ENCODE measurements around the gene SERPINA7.
"Not testable (repeated sequence)": the region's sequence is repeated elsewhere in the genome, so short reads cannot be mapped to it uniquely, and the experiment has no call there.

Gene SERPINA7, protein sequence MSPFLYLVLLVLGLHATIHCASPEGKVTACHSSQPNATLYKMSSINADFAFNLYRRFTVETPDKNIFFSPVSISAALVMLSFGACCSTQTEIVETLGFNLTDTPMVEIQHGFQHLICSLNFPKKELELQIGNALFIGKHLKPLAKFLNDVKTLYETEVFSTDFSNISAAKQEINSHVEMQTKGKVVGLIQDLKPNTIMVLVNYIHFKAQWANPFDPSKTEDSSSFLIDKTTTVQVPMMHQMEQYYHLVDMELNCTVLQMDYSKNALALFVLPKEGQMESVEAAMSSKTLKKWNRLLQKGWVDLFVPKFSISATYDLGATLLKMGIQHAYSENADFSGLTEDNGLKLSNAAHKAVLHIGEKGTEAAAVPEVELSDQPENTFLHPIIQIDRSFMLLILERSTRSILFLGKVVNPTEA

GRCh38 chrX:106038625-106039024 lies at the start of gene SERPINA7:
SERPINA7 (minus strand) TSS chrX:106038727; CDS start chrX:106037058, 1,669 bp downstream.
- no peak for DNase-seq

DNA sequence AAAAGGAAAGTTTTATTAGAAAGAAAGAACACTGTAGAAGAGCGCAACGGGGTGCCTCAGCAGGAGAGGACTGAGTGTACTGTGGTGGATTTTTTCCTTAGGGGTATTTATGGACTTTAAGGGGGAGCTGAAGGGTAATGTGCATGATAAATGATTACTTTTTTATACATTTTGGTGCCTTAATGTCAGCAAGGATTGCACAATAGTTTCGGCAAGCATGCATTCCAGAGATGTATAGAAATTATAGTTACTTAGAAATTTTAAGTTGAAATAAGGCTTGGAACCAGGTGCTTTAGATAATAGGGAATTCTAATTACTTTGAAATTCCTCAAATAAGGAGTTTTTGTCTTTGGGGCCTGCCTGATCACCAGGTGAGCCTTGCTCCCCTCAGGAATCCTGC lies 30.5 kb upstream of the SERPINA7 start:
- no peak for DNase-seq

DNA sequence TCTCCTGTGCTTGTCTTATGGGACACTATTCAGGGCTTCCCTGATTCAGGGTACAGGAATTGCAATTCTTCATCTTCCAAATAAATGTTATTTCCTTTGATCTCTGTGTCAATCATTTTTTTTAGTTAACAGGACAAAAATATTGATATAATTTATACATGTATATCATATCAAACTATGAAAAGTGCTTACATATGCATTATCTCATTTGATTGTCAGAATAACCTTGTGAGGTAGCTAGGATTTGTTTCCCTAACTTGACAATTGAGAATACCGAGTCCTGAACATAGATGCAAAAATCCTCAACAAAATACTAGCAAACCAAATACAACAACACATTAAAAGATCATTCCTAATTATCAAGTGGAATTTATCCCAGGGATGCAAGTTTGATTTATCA lies 11.5 kb upstream of the SERPINA7 start:
- DNase-seq, result no peak

DNA sequence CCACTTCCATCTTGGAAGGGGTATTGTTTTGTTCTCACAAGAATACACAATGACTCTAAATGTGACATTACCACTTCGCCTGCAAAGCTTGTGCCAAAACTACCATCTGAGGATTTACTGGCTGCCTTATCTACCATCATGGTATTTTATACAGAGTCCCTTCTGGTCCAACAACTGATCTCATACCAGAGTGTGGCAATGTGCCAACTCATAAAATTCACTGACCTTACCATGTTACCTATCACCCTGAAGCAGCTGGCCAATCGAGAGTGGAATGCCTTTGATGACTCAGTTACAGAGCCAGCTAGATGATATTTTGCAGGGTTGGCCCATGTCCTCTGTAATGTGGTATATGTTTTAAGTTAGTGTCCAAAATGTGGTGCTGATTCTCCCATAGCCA lies 3.8 kb upstream of the SERPINA7 start:
- DNase-seq, result no peak

- DNase-seq, result no peak
Measured at GRCh38 chrX:106040861-106041260, 2.3 kb upstream of the SERPINA7 start.

DNA sequence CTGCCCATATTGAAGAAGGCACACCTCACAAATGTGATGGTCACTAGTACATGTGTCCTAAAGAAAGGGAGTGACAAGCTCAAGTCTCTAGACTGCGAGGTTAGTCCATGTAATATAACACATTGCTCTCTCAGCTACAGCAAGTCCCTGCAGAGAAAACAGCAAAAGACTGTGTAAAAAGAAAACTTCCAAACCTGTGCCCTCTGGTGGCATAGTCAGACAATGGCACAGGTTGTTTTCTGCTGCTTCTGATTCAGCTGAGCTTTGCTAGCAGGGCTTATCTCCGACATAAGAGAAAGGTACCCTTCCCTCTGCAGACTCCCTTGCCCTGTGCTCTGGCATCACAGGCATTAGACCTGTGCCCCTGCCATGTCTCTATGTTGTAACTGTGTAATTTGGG lies 1.4 kb upstream of the SERPINA7 start:
- no peak for DNase-seq

GRCh38 chrX:106037835-106038473 lies 573 bp downstream of the SERPINA7 start:
- DNase-seq, result no peak

GRCh38 chrX:106036716-106037115 lies 1.8 kb downstream of the SERPINA7 start:
- no peak for DNase-seq

GRCh38 chrX:106035064-106035463 lies 3.5 kb downstream of the SERPINA7 start:
- no peak for DNase-seq

DNA sequence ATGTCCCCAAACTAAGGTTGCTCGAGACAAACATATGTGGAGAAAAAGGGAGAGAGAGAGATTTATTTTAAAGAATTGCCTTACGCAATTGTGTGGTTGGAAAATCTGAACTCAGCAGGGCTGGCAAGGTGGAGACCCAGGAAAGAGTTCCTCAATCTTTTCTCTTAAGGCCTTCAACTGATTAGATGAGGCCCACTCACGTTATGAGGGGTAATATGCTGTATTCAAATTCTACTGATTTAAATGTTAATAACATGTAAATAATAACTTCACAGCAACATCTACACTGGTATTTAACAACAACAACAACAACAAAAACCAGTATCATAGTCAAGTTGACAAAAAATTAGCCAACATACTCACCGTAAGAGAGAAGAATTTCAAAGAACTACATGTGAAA lies 14.6 kb downstream of the SERPINA7 start:
- no peak for DNase-seq

- no peak for DNase-seq
Measured at GRCh38 chrX:106022238-106022637, 16.3 kb downstream of the SERPINA7 start.

- DNase-seq, result no peak
Measured at GRCh38 chrX:106014119-106014775, 24.3 kb downstream of the SERPINA7 start.

DNA sequence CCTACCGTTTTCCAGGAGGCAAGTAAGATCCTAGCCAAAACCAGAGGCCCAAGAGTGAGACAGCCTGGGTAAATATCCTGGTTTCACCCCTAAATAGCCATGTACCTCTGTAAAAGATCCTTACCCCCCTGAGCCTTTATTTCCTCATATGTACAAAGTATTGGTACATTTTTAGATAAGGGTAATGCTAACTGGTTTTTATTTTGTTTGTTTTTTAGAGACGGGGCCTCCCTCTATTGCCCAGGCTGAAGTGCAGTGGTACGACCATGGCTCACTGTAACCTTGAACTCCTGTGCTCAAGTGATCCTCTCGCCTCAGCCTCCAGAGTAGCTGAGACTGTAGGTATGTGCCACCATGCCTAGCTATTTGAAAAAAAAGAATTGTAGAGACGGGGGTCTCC lies 29.4 kb downstream of the SERPINA7 start:
- no peak for DNase-seq

GRCh38 chrX:106007815-106008214 lies 30.7 kb downstream of the SERPINA7 start:
- DNase-seq, result no peak

DNA sequence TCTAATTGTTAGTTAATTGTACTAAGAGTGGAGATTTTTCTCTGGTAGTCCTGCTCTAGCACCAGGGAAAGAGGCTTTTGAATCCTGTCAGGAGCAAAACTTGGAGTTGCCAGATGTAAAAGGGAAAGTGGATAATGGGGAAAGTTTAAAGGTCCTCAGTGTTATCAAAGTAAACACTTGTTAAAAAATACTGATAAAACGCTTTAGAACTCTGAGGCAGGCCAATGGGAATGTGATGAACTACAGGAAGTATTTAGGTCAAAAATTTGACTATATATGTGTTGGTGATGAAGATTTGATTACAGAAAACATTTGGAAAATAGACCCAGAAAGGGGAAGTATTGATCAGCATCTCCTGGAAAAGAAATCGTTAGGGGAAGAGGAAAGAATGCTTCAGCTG lies 32.8 kb downstream of the SERPINA7 start:
- no peak for DNase-seq

DNA sequence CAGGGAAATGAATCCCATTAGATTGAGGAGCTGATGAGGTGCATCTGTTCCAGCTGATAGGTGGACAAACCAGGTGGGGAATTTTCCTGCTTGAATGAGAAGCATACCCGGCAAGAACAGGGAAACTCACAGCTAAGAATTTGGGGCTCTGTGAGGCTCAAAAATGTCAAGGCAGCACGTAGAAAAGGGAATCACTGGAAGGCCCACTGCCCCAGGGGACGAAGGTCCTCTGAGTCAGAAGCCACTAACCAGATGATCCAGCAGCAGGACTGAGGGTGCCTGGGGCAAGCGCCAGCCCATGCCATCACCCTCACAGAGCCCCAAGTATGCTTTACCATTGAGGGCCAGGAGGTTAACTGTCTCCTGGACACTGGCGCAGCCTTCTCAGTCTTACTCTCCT lies 37.9 kb downstream of the SERPINA7 start:
- DNase-seq, result not testable (repeated sequence)

GRCh38 chrX:106000203-106000602 lies 38.3 kb downstream of the SERPINA7 start:
- no peak for DNase-seq

- no peak for DNase-seq
Measured at GRCh38 chrX:105999294-105999693, 39.2 kb downstream of the SERPINA7 start.

DNA sequence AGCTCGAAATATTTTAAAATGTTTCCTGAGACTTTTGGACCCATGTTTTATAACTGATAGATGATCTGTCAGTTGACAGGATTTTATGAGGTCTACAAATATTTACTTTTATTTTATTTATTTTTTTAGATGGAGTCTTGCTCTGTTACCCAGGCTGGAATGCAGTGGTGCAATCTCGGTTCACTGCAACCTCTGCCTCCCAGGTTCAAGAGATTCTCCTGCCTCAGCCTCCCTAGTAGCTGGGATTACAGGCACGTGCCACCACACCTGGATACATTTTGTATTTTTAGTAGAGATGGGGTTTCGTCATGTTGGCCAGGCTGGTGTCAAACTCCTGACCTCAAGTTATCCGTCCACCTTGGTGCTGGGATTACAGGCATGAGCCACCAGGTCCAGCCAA lies 50.0 kb downstream of the SERPINA7 start:
- not testable (repeated sequence) for DNase-seq

All from cerebellar nuclear complex (tissue), 1 donor.